Measurements from ENCODE around the gene NXN. TPM values are rescaled to one million over a fixed set of nuclear protein-coding genes. Genes with fewer than 3 reads are reported as not detected.
A peak's percentile ranks its signal among the peaks of the same experiment; 100 is the strongest.

Gene NXN
- total RNA-seq, 6 donors from 2014 or later, result 32.4 to 63.1 (median 52.2) TPM

DNA sequence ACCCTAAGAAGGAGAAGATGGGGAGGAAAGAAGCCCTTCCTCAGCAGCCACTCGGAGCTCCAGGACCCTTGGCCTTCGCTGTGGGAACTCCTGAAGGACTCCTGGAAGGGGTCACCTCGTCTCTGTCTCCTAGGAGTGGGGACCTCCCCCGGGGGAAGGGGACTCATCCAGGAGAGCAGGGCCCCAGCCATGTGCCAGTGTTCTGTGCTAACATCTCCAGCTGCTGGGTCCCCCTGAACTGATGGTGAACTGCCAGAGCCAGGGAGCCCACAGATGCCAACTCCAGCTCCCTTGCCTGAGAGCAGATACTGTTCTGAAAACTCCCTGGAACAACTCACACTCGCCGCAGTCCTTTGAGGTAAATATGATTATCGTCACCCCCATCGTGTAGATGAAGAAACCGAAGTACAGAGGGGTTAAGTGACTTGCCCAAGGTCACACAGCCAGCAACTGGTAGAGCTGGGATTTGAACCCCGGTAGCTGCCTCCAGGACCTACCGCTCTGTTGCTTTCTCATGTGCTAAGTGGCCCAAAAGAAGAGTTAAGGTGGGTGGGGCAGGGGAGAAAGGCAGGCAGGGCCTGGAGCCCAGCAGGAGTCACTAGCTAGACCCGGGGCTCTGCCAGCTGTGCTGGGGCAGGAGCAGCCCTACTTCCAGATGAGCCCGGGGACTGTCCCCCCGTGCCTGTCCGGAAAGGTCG, 27.9 kb upstream of the NXN start:
- 90 to 91% methylated on average over 12 of the region's 16 CpGs for WGBS, 2 donors
- ATAC-seq (ENCODE audit: low FRiP score in 2 of 2) (peak in 1 of 2 donors; percentile 2), DNase-seq (peak in 1 of 2 donors; percentile 60)
- no peaks in the 10 kb centered on the region for H3K9me3 ChIP-seq
- H3K27me3 ChIP-seq, result no peaks in the 10 kb centered on the region
- TF ChIP-seq POLR2AphosphoS5 (IDR thresholded peaks at IDR 0.05) (no peak), EP300 (IDR thresholded peaks at IDR 0.05) (no peak), POLR2A (IDR thresholded peaks at IDR 0.05) (no peak)
- TF ChIP-seq, protein P1, sequence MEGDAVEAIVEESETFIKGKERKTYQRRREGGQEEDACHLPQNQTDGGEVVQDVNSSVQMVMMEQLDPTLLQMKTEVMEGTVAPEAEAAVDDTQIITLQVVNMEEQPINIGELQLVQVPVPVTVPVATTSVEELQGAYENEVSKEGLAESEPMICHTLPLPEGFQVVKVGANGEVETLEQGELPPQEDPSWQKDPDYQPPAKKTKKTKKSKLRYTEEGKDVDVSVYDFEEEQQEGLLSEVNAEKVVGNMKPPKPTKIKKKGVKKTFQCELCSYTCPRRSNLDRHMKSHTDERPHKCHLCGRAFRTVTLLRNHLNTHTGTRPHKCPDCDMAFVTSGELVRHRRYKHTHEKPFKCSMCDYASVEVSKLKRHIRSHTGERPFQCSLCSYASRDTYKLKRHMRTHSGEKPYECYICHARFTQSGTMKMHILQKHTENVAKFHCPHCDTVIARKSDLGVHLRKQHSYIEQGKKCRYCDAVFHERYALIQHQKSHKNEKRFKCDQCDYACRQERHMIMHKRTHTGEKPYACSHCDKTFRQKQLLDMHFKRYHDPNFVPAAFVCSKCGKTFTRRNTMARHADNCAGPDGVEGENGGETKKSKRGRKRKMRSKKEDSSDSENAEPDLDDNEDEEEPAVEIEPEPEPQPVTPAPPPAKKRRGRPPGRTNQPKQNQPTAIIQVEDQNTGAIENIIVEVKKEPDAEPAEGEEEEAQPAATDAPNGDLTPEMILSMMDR (IDR thresholded peaks at IDR 0.05), result no peak
- peaks cover 42 to 62% (median 45%) of the 10 kb centered on the region in 4 donors for H3K4me1 ChIP-seq
- no peak overlapping the region for H3K4me3 ChIP-seq
- peaks cover 23 to 97% (median 85%) of the 10 kb centered on the region in 4 donors for H3K36me3 ChIP-seq
- H3K27ac ChIP-seq, result peak overlapping the region; percentile 50 to 84 (median 65)

- Histone ChIP-seq H3K9me3 (no peaks in the 10 kb centered on the region), H3K27ac (peak overlapping the region; percentile 50 to 84 (median 78)), H3K27me3 (no peaks in the 10 kb centered on the region), H3K4me3 (peak overlapping the region in 1 of 4 donors; percentile 1), H3K4me1 (peaks cover 56 to 76% (median 58%) of the 10 kb centered on the region in 4 donors), H3K36me3 (peaks cover 22 to 96% (median 81%) of the 10 kb centered on the region in 4 donors)
- DNase-seq (peak in 1 of 2 donors; percentile 62), ATAC-seq (ENCODE audit: low FRiP score in 2 of 2) (no peak)
- TF ChIP-seq EP300 (IDR thresholded peaks at IDR 0.05) (no peak), POLR2AphosphoS5 (IDR thresholded peaks at IDR 0.05) (no peak), POLR2A (IDR thresholded peaks at IDR 0.05) (no peak)
- TF ChIP-seq, protein P1 (IDR thresholded peaks at IDR 0.05), result no peak
- 56 to 57% methylated on average over 13 to 16 of the region's 16 CpGs for WGBS, 2 donors
These were observed 26.5 kb upstream of the NXN start for GRCh38 chr17:1006054-1006453.

DNA sequence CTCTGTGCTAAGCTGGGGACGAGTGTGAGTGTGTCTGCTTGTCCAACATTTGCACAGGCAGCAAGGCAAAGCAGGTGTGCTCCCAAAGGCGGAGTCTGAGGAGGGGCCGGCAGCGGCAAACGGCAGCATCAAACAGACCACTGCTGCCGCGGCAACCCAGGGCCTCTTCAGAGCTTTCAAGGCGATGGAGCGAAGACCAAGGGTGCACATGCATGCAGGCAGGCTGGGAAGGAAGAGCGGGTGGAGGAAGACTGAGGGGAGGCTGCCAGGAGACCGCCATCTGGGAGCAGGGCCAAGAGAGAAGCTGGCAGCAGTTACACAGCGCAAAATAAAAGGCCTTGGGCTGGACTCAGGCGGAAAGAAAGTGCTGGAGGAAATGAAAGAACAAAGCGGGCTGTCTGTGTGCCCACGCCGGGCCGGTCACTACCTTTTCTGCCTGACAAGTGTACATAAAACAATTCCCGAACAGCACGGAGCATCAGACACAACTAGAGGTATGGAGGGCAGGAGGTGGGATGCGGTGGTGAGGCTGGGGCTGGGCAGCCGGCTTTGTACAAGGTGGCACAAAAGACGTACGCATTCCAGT, 25.9 kb upstream of the NXN start:
- H3K27ac ChIP-seq, result peak overlapping the region; percentile 50 to 84 (median 78)
- H3K27me3 ChIP-seq, result no peaks in the 10 kb centered on the region
- peaks cover 23 to 95% (median 78%) of the 10 kb centered on the region in 4 donors for H3K36me3 ChIP-seq
- H3K4me1 ChIP-seq, result peaks cover 57 to 78% (median 63%) of the 10 kb centered on the region in 4 donors
- peak in 1 of 2 donors; percentile 60 for DNase-seq
- WGBS, 2 donors, result 40 to 46% methylated on average over 23 of the region's 23 CpGs
- H3K9me3 ChIP-seq, result no peaks in the 10 kb centered on the region
- H3K4me3 ChIP-seq, result peak overlapping the region in 1 of 4 donors; percentile 1
- TF ChIP-seq, protein P1 (IDR thresholded peaks at IDR 0.05), result no peak
- TF ChIP-seq EP300 (IDR thresholded peaks at IDR 0.05) (no peak), POLR2AphosphoS5 (IDR thresholded peaks at IDR 0.05) (no peak), POLR2A (IDR thresholded peaks at IDR 0.05) (no peak)
- ATAC-seq (ENCODE audit: low FRiP score in 2 of 2), result no peak

GRCh38 chr17:1004769-1005295, 25.3 kb upstream of the NXN start:
- Histone ChIP-seq H3K36me3 (peaks cover 17 to 95% (median 76%) of the 10 kb centered on the region in 4 donors), H3K27ac (peak overlapping the region; percentile 31 to 84 (median 78)), H3K9me3 (no peaks in the 10 kb centered on the region), H3K27me3 (no peaks in the 10 kb centered on the region), H3K4me1 (peaks cover 60 to 81% (median 66%) of the 10 kb centered on the region in 4 donors), H3K4me3 (no peak overlapping the region)
- DNase-seq (no peak), ATAC-seq (ENCODE audit: low FRiP score in 2 of 2) (no peak)
- WGBS, 2 donors, result 53 to 68% methylated on average over 3 to 10 of the region's 13 CpGs
- TF ChIP-seq POLR2A (IDR thresholded peaks at IDR 0.05), result no peak
- TF ChIP-seq POLR2AphosphoS5 (IDR thresholded peaks at IDR 0.05), result no peak
- TF ChIP-seq, protein P1 (IDR thresholded peaks at IDR 0.05), result no peak
- no peak for TF ChIP-seq EP300 (IDR thresholded peaks at IDR 0.05)

Measured in upper lobe of left lung (tissue), 6 donors.